Glomerular visceral epithelial cell (primary cell): Measurements from ENCODE around the gene FSTL4.
"Not testable (repeated sequence)": the region's sequence is repeated elsewhere in the genome, so short reads cannot be mapped to it uniquely, and the experiment has no call there.

Experiments
- DNase-seq: peaks from one replicate; pipeline ENCODE4 v3.0.0-alpha.2; 2016; ENCODE audit errors: extremely low spot score

The FSTL4 gene

DNA sequence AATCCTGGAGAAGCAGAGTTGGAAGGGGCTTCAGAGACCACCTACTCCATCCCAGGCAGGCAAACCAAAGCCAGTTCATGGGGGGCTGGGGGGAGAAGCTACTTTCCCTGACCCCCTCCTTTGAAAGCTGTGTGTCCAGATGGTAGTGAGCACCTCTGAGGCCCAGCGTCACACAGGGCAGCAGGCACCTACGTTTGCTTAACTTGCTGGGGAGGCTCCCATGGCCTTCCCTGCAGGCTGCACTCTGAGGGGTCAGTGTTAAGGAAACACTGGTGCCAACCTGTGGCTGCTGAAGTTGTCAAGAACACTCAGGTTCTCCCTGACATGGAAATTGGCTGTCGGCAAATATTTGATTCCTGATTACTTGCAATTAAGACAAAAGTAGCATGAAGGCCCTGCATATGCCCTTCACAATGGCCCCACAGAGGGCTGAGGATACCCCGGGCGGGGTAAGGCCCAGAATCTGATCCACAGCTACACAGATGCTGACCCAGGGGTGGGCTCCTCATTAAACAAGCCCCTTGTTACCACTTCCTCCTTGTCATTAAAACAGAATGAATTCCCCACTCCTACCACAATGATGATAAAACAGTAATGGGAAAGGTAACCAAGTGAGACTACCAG is 208.5 kb downstream of the FSTL4 start:
- no peak for DNase-seq

DNA sequence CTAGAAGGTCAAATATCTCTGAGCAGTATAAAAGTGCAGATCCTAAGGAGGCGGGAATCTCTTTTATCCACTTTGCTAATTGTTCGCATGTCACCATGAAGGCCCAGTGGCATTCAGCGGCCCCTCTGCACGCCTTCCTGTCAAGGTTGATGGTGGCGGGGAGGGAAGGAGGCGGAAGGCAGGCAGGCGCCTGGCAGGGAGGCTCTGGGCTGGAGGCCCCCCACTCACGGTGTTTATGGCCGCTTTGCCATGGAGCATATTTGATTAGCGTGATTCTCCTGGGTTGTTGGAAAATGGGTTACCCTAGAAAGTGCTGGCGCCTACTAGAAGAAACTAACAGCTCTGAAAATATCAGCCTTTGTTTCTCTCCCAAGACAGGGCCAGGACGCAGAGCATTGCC is 209.6 kb downstream of the FSTL4 start:
- no peak for DNase-seq

DNA sequence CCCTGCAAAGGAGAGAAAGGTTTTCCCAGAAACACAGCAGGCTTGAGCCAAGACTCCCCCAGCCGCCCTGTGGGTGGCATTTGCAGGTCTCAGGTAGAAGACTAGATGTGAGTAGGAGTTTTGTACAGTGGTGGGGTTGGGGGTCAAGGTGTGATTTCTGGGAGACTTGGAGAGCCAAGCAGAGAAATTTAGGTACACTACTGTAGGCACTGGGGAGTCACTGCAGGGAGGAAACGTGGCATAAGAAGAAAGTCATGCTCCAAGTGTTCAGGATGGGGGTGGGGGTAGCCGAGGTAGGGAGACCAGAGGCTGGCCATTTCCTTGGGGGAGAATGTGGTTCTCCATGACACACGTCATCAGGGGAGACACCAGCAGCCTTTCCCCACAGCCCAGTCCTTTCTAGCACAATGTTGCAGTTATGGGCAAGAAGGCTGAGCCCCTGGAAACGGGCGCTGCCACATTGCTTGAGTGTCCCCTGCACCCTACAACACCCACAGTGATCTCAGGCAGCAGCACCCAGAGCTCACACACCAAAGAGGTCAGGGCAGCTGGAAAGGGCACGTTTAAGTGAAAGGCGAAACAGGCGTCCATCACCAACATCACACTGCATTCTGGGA is 210.5 kb downstream of the FSTL4 start:
- no peak for DNase-seq

DNA sequence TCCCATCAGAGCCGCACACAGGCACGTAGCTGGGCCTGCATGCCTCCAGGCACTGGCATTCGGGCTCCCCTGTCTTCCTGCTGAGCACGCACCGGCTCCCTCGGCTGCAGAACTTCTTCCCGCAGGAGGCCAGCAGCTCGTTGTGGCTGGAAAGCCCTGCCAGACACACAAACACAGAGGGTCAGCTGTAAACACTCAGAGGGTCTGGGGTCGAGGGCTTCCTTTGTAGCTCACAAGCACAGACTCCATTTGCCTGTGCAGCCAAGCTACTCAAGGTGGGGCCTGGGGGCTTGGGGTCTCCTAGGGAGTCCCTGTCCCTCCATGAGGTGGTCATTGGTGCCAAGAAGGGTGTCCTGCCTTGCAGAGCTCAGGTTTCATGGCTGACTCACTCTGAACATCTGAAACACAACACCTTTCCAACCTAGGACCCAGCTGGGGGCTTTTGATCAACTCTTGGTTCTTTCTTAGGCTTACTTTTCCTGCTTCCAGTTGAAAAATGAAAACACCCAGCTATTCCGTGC is 211.4 kb downstream of the FSTL4 start:
- no peak for DNase-seq

DNA sequence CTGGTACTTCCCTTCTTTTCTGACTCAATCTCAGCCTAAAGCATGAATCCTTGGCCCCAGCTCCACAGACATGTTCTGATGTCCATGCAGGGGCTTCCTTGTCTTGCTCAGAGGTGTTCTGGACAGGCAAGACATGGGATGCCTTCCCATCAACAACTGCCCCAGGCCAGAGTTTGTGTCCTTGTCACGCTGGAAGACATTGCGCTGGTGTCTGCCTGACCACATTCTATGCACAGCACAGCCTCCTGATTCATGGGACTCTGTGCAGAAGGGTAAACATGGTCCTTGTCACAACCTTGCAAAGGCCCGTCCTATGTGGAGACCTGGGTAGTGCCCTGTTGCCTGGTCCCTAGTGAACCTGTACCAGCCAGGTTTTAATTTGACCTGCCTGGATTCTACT is 212.2 kb downstream of the FSTL4 start:
- no peak for DNase-seq

DNA sequence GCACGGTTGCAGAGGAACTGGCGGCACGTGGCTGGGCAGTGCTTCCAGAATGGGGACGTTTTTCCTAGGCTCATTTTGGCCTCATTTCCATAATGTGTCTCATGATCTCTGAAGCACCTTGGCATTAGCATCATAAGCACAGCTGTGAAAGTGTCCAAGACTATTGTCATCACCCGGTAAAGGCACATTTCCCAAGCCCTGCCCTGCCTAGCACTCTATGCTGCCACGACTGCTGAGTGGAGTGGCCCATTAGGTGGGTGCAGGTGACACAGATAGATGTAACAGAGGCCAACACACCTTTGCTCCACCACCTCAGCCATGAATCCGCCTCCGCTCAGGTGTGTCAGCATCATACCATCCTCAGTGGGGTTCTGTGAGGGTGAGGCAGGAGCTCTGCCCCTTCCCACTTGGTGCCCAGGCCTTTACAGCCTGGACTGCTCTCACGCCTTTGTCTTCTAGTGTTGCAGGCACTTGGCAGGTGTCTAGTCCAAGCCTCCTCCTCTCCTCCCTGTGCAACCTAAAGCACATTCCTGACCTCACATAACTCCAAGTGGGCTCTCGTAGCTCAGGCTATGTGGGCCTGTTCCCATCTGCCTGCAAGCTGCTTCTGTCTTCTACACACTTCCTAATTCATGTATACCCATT is 213.0 kb downstream of the FSTL4 start:
- DNase-seq: no peak

DNA sequence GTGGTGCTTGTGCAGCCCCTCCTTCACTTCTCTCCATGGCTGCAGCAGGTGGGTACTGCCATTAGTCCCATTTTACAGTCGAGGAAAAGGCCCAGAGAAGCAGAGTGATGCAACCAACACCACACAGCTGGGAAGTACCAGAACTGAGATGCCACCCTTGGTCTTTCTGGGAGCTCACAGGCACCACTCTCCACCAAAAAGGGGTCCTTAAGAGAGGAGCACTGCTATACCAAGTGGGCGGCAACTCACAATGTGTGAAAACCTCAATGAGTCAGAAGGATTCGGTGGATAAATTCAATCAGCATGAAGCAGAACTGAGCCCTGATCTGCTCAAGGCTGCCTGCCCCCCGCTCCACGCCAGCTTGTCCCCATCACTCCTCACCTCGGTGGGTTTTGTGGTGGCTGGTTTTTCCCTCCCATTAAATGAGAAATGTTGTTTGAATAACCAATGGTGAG is 213.7 kb downstream of the FSTL4 start:
- no peak for DNase-seq

DNA sequence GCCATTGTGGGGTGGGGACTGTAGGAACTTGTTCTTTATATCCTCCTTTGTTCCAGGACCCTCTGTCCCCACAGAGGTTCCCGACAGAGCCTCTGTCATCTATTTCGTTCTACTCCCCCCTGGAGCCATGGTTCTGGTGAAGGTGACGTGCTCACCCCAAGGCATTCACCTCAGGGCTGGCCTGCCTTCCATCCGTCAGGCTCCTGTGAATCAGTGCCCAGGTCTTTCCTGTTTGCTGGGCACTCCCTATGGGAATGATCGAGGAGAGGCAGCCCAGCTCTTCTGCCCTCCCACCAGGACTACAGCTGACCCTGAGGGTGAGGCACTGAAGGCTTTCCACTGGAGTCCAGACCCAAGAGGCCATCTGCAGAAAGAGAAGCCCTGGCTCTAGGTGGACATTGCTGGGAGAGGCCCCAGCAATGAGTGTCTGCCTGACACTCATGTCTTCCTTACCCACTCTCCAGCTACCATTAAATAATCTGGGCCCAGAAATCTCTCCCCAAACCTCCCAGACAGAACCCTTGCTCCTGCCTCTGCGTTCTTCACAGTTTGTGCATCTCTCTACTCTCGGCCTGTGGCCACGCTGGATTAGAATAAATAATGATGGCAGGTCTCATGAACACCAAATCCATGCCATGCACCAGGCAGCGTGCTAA is 214.2 kb downstream of the FSTL4 start:
- DNase-seq: no peak

DNA sequence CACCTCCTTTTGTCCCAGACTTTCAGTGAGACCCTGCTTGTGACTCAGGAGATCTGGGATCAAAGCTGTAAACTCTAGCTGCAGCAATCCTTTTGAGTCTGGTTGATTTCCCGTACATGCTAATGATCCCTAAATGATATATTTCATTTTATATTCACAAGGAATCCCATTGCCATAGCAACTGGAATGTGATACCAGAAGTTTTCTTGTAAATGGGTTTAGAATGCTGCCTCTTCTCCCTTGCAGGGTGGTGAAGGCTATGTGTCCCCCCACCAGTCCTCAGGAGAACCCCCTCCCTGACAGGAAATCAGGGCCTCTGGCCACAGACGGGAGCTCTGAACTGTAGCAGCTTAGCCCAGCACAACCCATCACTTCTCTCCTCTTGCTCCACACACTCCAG is 215.0 kb downstream of the FSTL4 start:
- no peak for DNase-seq

DNA sequence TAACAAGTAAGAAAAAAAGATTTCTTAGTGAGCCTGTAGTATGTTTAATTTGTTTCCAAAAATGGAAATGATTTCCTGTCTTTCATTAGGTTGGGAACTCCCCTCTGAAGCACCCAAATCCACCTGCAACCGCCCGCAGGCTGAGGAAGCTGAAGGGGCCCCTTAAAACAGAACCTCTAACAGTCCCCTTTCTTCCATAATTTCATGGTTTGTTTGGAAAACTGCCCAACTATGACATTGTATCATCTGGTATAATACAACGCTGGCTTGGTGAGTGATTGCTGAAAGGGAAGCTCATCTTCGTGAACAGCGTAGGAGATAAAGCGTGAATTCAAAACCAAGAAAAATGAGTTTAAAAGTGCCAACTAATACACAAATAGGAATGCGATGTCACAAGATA is 215.5 kb downstream of the FSTL4 start:
- DNase-seq: no peak

DNA sequence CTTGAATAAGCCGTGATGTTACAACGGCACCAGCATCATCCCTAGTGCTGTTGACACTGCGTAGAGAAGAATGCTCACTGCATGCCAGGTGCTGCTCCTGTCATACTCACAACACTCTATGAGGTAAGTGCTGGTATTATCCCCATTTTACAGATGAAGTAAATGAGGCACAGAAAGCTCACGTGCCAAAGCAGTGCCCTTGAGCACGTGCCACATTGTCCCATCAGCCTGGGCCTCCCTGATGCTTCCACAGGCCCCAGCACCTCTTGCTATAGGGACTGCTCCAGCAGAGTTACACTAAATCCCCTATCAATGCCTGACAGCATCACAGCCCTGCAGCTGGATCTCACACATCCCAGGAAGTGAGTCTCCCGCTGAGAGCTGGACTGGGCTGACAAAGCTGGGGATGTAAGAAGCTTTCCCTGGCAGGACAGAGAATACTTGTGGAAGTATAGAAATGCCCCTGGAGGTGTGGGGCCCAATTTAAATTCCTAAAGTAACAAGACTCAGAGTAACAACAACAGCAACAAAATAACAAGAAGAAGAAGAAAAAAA is 216.1 kb downstream of the FSTL4 start:
- no peak for DNase-seq

DNA sequence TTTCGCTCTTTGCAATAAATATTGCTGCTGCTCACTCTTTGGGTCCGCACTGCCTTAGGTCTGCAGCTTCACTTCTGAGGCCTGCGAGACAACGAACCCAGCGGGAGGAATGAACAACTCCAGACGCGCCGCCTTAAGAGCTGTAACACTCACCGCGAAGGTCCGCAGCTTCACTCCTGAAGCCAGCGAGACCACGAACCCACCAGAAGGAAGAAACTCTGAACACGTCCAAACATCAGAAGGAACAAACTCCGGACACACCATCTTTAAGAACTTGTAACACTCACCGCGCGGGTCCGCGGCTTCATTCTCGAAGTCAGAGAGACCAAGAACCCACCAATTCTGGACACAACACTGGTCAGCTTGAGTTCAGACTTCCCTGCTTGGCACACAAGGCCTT is 217.1 kb downstream of the FSTL4 start:
- DNase-seq: not testable (repeated sequence)

DNA sequence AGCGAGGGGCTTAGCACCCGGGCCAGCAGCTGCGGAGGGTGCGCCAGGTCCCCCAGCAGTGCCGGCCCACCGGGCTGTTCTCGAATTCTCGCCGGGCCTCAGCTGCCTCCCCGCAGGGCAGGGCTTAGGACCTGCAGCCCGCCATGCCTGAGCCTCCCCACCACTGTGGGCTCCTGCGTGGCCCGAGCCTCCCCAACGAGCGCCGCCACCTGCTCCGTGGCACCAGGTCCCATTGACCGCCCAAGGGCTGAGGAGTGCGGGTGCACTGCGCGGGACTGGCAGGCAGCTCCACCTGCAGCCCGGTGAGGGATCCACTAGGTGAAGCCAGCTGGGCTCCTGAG is 217.9 kb downstream of the FSTL4 start:
- not testable (repeated sequence) for DNase-seq

DNA sequence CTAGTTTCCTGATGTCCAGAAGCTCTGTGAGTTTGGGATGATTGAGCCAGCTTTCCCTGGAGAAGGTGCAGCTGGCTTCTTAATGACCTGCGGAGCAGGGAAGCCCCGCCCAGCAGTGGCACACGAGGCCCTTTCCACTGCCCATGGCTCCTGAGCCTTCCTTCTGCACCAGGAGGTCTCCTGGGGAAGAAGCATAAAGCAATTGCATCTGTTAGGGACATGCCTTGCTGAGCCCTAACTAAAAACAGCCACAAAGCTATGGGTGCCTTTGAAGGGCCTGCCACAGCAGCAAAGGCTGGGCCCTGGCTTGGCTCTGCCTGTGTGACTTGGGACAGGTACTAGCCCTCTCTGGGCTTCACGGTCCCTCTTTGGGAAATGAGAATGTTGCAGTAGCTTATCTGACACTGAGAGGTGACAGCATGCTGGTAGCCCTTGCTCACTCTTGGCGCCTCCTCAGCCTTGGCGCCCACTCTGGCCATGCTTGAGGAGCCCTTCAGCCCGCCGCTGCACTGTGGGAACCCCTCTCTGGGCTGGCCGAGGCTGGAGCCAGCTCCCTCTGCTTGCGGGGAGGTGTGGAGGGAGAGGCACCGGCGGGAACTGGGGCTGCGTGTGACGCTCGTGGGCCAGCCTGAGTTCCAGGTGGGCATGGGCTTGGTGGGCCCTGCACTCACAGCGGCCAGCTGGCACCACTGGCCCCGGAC is 218.4 kb downstream of the FSTL4 start:
- no peak for DNase-seq

DNA sequence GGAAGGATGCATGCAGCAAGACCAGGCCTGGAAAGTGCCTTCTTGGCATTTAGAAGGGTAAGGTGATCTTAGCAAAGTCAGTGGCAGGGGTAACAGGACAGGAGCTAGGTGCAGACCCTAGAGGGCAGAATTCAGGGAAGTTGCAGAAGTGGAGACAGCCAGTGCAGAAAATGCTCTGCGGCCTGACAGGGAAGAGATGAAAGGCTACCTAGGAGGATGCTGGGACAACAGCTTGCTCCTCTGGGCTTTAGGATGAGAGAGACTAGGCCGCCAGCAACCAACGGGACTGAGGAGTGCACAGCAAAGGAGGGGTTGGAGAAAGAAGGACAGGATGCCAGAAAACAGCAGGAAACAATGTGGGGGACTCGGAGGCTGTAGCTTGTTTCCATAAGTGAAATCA is 219.9 kb downstream of the FSTL4 start:
- no peak for DNase-seq

DNA sequence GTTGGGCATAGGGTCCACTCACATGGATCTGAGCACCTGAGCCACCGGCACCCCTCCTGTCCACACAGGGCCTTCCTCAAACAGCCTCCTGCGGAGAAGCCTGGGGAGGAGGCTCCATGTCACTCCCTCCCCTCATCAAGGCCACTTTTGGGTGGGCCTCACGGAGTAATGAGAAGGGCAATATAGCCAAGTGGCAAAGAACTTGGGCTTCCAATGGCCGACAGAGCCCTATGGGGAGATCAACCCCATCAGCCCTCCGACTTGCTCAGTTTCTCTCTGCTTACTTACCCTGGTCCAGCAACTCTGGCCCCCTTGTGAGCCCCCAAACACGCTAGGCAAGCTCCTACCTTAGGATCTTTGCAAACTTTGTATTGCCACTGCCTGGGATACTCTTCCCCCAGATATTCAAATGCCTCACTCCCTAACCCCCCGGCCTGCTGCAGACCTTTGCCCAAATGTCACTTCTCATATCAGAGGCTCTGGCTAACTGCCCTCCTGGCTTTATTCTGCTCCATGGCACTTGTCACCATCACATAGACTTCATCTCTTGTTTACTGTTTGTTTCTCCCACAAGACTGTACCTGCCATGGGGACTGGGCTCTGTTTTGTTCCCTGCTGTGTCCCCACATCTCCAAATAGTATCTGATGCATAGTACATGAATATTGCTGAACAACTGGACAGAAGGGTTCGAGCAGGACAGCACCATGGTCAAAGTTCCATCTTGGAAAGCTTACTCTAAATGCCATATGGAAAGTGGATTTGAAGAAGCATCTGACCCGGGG is 220.8 kb downstream of the FSTL4 start:
- DNase-seq: no peak

DNA sequence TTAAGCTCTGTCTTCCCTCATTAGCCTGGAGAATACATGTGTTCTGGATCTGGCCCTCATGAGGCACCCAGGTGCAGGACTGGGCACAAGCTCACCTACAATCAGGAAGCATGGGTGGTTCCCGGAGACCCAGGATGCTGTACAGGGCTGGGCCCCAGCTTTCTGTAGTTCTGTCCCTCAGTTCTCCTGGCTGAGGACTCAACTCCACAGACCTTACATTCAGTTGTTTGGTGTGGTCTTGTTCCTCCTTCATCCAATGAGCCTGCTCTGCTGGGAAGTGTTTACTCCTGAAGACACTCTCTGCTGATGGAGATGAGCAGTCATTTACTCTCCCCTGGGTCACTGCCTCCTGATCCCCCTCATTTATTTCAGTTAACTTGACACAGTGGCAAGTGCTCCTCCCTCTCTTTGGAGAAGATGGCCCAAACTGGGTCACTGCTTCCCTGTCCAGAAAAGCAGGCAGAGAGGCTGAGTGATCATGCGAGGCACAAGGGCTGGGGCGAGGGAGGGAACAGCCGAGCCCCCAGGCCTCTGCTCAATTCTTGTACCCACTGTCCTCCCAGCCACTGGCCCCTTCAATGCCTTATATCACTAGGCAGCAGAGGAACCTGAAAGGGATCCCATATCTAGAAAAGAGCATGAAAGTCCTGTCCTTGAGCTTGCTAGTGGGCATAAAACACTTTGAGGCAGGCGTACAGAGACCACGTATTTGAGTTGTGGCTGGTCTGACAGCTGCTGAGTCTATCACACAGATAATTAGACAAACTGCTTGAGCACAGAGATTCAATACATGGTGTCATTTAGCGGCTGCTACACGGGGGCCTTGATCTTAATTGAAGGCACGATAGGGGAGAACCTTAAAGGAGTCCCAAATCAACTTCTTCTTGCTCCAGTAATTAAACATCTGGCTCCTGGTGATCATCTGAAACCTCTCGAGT is 221.7 kb downstream of the FSTL4 start:
- DNase-seq: no peak

DNA sequence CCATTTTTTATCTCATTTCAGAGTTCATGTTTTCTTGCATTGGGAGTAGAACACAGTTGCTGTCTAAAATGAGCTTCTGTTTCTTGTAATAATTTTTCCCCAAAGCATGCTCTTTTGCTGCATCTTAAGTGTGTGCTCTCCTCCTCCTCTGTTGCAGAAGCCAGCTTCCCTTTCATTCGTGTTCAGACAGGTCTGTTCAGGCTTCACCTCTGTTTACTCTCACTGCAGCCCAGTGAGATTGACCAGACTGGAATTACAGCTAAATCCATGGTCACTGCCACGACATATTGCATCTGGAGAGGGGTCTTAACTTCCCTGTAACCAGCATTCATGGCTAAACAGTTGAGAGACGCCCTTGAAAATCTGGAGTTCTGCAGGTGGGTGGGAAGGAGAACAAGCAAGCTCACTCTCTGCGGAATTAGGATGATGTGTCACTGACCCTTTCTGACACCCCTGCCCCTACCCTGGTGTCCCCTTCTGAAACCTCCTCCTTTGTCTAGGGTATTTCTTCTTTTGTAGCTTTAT is 223.2 kb downstream of the FSTL4 start:
- DNase-seq: no peak

DNA sequence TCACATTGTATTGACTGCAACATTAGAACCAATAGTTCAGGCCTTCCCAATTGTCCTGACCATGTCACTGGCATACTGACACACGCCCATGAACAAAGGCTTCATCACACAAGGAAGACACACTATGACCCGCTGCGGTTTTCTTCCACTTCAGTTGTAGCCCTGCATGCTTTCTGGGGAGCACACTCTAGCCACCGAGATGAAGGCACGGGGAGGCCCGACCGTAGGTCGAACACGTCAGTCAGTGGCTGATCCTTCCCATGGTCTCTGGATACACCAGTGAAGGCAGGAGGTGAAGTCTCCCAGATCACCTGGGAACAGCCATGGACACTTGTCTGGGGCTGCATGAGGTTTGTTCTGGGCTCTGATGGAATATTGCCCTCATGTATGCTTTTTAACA is 224.7 kb downstream of the FSTL4 start:
- DNase-seq: no peak

DNA sequence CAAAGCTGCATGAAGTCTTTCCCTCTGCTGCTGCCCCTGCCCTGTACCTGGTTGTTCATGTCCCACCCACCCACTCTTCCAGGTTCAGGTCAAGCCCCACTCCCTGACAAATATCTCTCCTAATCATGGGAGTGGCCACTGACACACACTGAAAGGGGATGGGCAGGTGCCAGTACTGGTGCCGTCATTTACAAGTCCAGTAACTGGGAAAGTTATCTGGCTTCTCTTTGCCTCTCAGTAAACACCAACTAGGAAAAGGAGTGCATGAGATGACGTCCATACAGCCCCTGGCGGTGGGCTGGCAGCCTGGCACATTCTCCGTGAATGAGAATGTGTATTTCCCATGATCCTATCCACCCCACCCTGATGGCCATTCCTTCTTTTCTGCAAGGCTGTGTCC is 225.2 kb downstream of the FSTL4 start:
- DNase-seq: no peak
